ENCODE results near the gene RDX.

DNA sequence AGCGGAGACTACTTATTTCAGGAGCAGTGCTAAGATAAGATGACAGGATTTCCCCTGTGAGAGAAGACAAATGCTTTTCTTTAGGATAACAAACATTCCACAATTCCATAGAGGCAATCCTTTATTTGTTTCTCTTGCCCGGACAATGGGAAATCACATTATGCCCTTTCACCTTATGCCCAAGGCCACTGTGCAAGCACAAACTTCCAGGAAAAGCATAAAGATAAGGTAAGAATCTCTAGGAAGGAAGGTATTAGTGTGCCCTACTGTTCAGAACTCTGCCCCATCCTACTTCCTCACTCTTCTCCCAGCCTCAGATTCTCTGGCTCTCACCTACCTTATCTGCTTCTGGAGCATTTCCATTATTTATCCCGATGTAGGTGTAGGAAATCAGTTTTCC, 23.1 kb upstream of the RDX start:
- no peak for TF ChIP-seq RBM22 (IDR thresholded peaks at IDR 0.05; ENCODE audit: low read depth, low read length, poor library complexity, severe bottlenecking)
- no peak for TF ChIP-seq SMAD2 (IDR thresholded peaks at IDR 0.05; ENCODE audit: low read depth, low read length)
- no peak for TF ChIP-seq POLR2AphosphoS5 (IDR thresholded peaks at IDR 0.05; ENCODE audit: control insufficient read depth, insufficient read depth, low read depth, low read length)
- TF ChIP-seq, protein P1, sequence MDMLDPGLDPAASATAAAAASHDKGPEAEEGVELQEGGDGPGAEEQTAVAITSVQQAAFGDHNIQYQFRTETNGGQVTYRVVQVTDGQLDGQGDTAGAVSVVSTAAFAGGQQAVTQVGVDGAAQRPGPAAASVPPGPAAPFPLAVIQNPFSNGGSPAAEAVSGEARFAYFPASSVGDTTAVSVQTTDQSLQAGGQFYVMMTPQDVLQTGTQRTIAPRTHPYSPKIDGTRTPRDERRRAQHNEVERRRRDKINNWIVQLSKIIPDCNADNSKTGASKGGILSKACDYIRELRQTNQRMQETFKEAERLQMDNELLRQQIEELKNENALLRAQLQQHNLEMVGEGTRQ (CRISPR knock-in tag; IDR thresholded peaks at IDR 0.05), result no peak
- TF ChIP-seq, protein P2, sequence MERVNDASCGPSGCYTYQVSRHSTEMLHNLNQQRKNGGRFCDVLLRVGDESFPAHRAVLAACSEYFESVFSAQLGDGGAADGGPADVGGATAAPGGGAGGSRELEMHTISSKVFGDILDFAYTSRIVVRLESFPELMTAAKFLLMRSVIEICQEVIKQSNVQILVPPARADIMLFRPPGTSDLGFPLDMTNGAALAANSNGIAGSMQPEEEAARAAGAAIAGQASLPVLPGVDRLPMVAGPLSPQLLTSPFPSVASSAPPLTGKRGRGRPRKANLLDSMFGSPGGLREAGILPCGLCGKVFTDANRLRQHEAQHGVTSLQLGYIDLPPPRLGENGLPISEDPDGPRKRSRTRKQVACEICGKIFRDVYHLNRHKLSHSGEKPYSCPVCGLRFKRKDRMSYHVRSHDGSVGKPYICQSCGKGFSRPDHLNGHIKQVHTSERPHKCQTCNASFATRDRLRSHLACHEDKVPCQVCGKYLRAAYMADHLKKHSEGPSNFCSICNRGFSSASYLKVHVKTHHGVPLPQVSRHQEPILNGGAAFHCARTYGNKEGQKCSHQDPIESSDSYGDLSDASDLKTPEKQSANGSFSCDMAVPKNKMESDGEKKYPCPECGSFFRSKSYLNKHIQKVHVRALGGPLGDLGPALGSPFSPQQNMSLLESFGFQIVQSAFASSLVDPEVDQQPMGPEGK (CRISPR knock-in tag; IDR thresholded peaks at IDR 0.05; ENCODE audit: borderline replicate concordance), result no peak
- no peak for TF ChIP-seq KAT7 (CRISPR knock-in tag; IDR thresholded peaks at IDR 0.05; ENCODE audit: borderline replicate concordance)
- no peak for TF ChIP-seq SMAD1 (IDR thresholded peaks at IDR 0.05; ENCODE audit: low read depth, low read length, partially characterized antibody)
- no peak for TF ChIP-seq PML (IDR thresholded peaks at IDR 0.05; ENCODE audit: low read length)
- no peak for TF ChIP-seq POLR2A (conservative IDR thresholded peaks at IDR 0.05)
- TF ChIP-seq, protein P3, sequence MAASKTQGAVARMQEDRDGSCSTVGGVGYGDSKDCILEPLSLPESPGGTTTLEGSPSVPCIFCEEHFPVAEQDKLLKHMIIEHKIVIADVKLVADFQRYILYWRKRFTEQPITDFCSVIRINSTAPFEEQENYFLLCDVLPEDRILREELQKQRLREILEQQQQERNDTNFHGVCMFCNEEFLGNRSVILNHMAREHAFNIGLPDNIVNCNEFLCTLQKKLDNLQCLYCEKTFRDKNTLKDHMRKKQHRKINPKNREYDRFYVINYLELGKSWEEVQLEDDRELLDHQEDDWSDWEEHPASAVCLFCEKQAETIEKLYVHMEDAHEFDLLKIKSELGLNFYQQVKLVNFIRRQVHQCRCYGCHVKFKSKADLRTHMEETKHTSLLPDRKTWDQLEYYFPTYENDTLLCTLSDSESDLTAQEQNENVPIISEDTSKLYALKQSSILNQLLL (CRISPR knock-in tag; IDR thresholded peaks at IDR 0.05; ENCODE audit: borderline replicate concordance), result no peak

Measured in K562 (cell line).